ENCODE results near the gene FEZ2.
"Not testable (repeated sequence)": the region's sequence is repeated elsewhere in the genome, so short reads cannot be mapped to it uniquely, and the experiment has no call there.

- not testable (repeated sequence) for TF ChIP-seq CTCF (IDR thresholded peaks at IDR 0.05); MAZ (IDR thresholded peaks at IDR 0.05; ENCODE audit: borderline replicate concordance, low read depth, low read length)
These were observed 5.7 kb upstream of the FEZ2 start for GRCh38 chr2:36603629-36604028.

All from A549 (cell line).